Stimulated activated CD4-positive, alpha-beta T cell treated with anti-CD3 and anti-CD28 coated beads, Interleukin-4, amount 100 ng/mL, for 48 hours (primary cell): ENCODE measurements around the gene PPEF1.

Experiments
- DNase-seq, 2 donors: peaks; one replicate each; pipeline ENCODE4 v3.0.0-alpha.2; 2020; ENCODE audit warnings: low read depth in 2 of 2

Gene PPEF1

GRCh38 chrX:18707426-18708049, at the start of gene PPEF1:
PPEF1 (plus strand) TSS chrX:18707645; CDS start chrX:18707781, 136 bp downstream.
- no peak for DNase-seq

GRCh38 chrX:18661273-18661672, 46.2 kb upstream of the PPEF1 start:
- no peak for DNase-seq

GRCh38 chrX:18664947-18665346, 42.5 kb upstream of the PPEF1 start:
- DNase-seq: no peak

GRCh38 chrX:18666614-18667013, 40.8 kb upstream of the PPEF1 start:
- DNase-seq: no peak

- DNase-seq: no peak
These were observed 39.2 kb upstream of the PPEF1 start for GRCh38 chrX:18668071-18668835.

- no peak for DNase-seq
These were observed 35.4 kb upstream of the PPEF1 start, which contains the start of gene RS1 for GRCh38 chrX:18672008-18672407. RS1 (minus strand) TSS chrX:18672108; CDS start chrX:18672068, 40 bp downstream.

- DNase-seq: peak; percentile 1 to 2
These were observed 33.0 kb upstream of the PPEF1 start for GRCh38 chrX:18674417-18674787.

- peak; percentile 58 to 59 for DNase-seq
These were observed 32.4 kb upstream of the PPEF1 start for GRCh38 chrX:18674788-18675735.

- DNase-seq: no peak
These were observed 31.4 kb upstream of the PPEF1 start for GRCh38 chrX:18676050-18676449.

GRCh38 chrX:18676470-18676869, 31.0 kb upstream of the PPEF1 start:
- no peak for DNase-seq

GRCh38 chrX:18677161-18677869, 30.1 kb upstream of the PPEF1 start:
- no peak for DNase-seq

- no peak for DNase-seq
These were observed 25.4 kb upstream of the PPEF1 start for GRCh38 chrX:18681996-18682395.

- DNase-seq: no peak
These were observed 24.5 kb upstream of the PPEF1 start for GRCh38 chrX:18682979-18683387.

- no peak for DNase-seq
These were observed 19.5 kb upstream of the PPEF1 start for GRCh38 chrX:18687856-18688495.

GRCh38 chrX:18691431-18691830, 16.0 kb upstream of the PPEF1 start:
- DNase-seq: no peak

GRCh38 chrX:18692541-18692940, 14.9 kb upstream of the PPEF1 start:
- DNase-seq: no peak

GRCh38 chrX:18696653-18697052, 10.8 kb upstream of the PPEF1 start:
- DNase-seq: no peak

GRCh38 chrX:18698737-18699650, 8.5 kb upstream of the PPEF1 start:
- DNase-seq: no peak

- no peak for DNase-seq
These were observed 5.7 kb upstream of the PPEF1 start for GRCh38 chrX:18701621-18702361.
